Right lobe of liver (tissue), 6 donors: Measurements from ENCODE around the gene KRTAP3-1. TPM values are rescaled to one million over a fixed set of nuclear protein-coding genes. Genes with fewer than 3 reads are reported as not detected.

Experiments
- ATAC-seq, 4 donors: fragments of 200-7000 bp; cut with Tn5 transposase; one replicate each; pipeline ENCODE4 v1.9.1; 2020; ENCODE audit warnings: mild to moderate bottlenecking in 4 of 4, moderate library complexity in 4 of 4
- DNase-seq, 3 donors: peaks; one replicate each; pipeline ENCODE4 v3.0.0-alpha.2; 2020
- H3K27ac ChIP-seq, 3 donors: fragments of 200-600 bp; one replicate each; pipeline ENCODE4 v1.8.0; 2022
- H3K27me3 ChIP-seq, 2 donors: fragments of 200-600 bp; one replicate each; pipeline ENCODE4 v1.8.0; 2022
- H3K36me3 ChIP-seq, 4 donors: fragments of 200-600 bp; sonication (generic) in 1 of 4; one replicate each; pipeline versions ENCODE4 v1.5.1 to v1.8.0; 2017 to 2022; ENCODE audit warnings: control low read depth in 1 of 4
- H3K4me1 ChIP-seq, 4 donors: fragments of 200-600 bp; sonication (generic) in 1 of 4; one replicate each; pipeline versions ENCODE4 v1.5.1 to v1.8.0; 2017 to 2022; ENCODE audit warnings: control low read depth in 1 of 4
- H3K4me3 ChIP-seq, 3 donors: fragments of 200-600 bp; one replicate each; pipeline ENCODE4 v1.8.0; 2022
- H3K9me3 ChIP-seq, 4 donors: fragments of 200-600 bp; sonication (generic) in 1 of 4; one replicate each; pipeline versions ENCODE4 v1.5.1 to v1.8.0; 2017 to 2022; ENCODE audit warnings: control low read depth in 1 of 4
- POLR2A ChIP-seq: fragments of 450-650 bp; IDR thresholded peaks from one replicate; pipeline ENCODE4 v1.6.1; 2017; ENCODE audit warnings: antibody characterized with exemption, mild to moderate bottlenecking
- WGBS: methylation state at CpG from one replicate; pipeline ENCODE4 v1.1.6; 2018; ENCODE audit warnings: low coverage, low lambda C conversion rate; ENCODE audit not compliant: insufficient coverage; ENCODE audit errors: missing lambda C conversion rate; 5-methylcytosine and 5-hydroxymethylcytosine counted together
- intact Hi-C, 2 donors: fragments of 100-400 bp; cut with DNase I; formaldehyde crosslinking; loops; one replicate each; pipeline versions ENCODE4 v1.11.2 to v1.14.1; 2022
- total RNA-seq, 6 experiments: library from RNA; depleted of rRNA in 2 of 6; stranded (reverse); fragments of >200 nt in 2 of 6; fragmentation: NEBNext Ultra II Directional in 3 of 6; extraction: Animal tissue kit (Norgen Biotek cat#: 25700) in 3 of 6; gene quantifications; one replicate each; pipeline versions ENCODE4 v1.1.0 to v1.2.4, GENCODE V29; 2016 to 2023
- TF ChIP-seq, protein P1 (sequence below), 4 donors: fragments of 200-600 bp in 3 of 4; fragments of 450-650 bp in 1 of 4; IDR thresholded peaks; one replicate each; pipeline versions ENCODE4 v1.5.1 to v1.8.0; 2016 to 2022; ENCODE audit warnings: antibody characterized with exemption in 4 of 4, mild to moderate bottlenecking in 2 of 4
- donor health status: DM: no; HTN: yes; CAD: no.
- donor health status: DM: no; HTN: no; CAD: no.
- donor health status: DM: no; HTN: no; CAD: no.
- donor health status: DM: no; HTN: yes; CAD: no.
- donor health status: DM: no; HTN: yes; CAD: no.

The KRTAP3-1 gene
- total RNA-seq, 6 experiments from 2014 or later = not detected

DNA sequence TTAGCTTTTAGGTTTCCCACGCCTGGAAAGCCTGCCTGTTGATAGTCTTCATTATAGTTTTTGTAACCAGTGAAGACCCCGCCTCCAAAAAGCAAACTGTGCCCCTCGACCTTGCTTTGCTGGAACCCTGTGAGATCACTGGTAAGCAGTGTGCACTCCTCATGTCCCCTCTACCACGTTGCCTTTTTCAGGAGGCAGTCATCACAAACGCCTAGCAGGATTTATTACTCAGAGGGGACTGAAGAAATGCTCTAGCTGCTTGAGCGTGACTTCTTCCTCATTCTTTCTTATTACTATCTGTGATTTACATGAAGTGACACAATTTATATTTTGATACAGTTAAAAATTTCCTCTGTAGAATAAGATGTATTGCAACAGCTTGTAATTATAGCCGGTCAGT, 6.5 kb upstream of the KRTAP3-1 start:
- H3K27ac ChIP-seq = no peak overlapping the region
- TF ChIP-seq POLR2A = no peak
- TF ChIP-seq, protein P1, sequence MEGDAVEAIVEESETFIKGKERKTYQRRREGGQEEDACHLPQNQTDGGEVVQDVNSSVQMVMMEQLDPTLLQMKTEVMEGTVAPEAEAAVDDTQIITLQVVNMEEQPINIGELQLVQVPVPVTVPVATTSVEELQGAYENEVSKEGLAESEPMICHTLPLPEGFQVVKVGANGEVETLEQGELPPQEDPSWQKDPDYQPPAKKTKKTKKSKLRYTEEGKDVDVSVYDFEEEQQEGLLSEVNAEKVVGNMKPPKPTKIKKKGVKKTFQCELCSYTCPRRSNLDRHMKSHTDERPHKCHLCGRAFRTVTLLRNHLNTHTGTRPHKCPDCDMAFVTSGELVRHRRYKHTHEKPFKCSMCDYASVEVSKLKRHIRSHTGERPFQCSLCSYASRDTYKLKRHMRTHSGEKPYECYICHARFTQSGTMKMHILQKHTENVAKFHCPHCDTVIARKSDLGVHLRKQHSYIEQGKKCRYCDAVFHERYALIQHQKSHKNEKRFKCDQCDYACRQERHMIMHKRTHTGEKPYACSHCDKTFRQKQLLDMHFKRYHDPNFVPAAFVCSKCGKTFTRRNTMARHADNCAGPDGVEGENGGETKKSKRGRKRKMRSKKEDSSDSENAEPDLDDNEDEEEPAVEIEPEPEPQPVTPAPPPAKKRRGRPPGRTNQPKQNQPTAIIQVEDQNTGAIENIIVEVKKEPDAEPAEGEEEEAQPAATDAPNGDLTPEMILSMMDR (IDR thresholded peaks at IDR 0.05) = no peak
- no peak overlapping the region for H3K4me3 ChIP-seq
- no peaks in the 10 kb centered on the region for H3K27me3 ChIP-seq
- ATAC-seq (no peak), DNase-seq (no peak)
- intact Hi-C loops = no loop called here
- WGBS = 52% methylated on average over 7 of the region's 7 CpGs
- no peaks in the 10 kb centered on the region for H3K9me3 ChIP-seq
- no peaks in the 10 kb centered on the region for H3K36me3 ChIP-seq
- H3K4me1 ChIP-seq = no peaks in the 10 kb centered on the region

DNA sequence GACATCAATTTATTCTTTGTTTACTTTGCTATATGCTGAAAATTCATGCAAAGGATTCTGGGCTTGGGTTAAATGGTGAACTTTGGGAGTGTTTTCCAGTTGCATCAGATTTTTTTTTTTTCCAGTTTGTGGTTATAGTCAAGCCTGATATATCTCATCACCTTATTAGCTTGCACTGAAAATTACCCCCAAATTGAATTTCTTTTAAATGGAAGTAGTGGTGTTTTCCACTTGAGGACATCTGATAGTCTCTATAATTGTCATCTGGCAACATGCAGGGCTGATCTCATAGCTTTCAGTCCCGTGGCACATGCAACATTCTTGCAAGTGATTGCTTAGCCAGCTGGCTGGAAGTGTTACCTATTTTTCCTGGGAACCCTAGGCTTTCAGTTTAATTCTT, 4.7 kb upstream of the KRTAP3-1 start:
- Histone ChIP-seq H3K4me3 (no peak overlapping the region), H3K27ac (no peak overlapping the region), H3K36me3 (no peaks in the 10 kb centered on the region), H3K9me3 (no peaks in the 10 kb centered on the region), H3K27me3 (no peaks in the 10 kb centered on the region), H3K4me1 (no peaks in the 10 kb centered on the region)
- intact Hi-C loops = no loop called here
- ATAC-seq (no peak), DNase-seq (no peak)
- 18% methylated on average over 1 of the region's 1 CpG for WGBS
- TF ChIP-seq, protein P1 (IDR thresholded peaks at IDR 0.05) = no peak
- no peak for TF ChIP-seq POLR2A

DNA sequence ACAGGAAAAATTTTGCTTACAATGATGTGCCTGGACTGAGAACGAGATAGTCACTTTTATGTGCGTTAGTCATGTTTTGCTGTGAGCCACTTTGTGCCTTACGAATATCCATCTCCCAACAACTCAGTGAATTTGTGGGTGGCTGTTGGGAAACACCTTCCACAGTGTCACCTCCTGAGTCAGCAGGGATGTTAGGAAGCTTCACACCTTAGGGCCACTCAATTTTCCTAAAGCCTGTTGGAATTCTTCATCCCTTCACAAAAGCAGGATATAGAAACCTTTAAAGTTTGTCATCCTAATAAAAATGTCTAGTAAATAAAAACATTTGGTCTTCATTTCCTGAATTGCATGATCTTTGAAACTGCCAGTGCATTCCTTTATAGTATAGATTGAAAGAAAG, 4.3 kb upstream of the KRTAP3-1 start:
- WGBS = 67% methylated on average over 3 of the region's 3 CpGs
- Histone ChIP-seq H3K27me3 (no peaks in the 10 kb centered on the region), H3K36me3 (no peaks in the 10 kb centered on the region), H3K9me3 (no peaks in the 10 kb centered on the region), H3K27ac (no peak overlapping the region), H3K4me1 (no peaks in the 10 kb centered on the region), H3K4me3 (no peak overlapping the region)
- TF ChIP-seq POLR2A = no peak
- TF ChIP-seq, protein P1 (IDR thresholded peaks at IDR 0.05) = no peak
- ATAC-seq (no peak), DNase-seq (no peak)
- intact Hi-C loops = no loop called here

DNA sequence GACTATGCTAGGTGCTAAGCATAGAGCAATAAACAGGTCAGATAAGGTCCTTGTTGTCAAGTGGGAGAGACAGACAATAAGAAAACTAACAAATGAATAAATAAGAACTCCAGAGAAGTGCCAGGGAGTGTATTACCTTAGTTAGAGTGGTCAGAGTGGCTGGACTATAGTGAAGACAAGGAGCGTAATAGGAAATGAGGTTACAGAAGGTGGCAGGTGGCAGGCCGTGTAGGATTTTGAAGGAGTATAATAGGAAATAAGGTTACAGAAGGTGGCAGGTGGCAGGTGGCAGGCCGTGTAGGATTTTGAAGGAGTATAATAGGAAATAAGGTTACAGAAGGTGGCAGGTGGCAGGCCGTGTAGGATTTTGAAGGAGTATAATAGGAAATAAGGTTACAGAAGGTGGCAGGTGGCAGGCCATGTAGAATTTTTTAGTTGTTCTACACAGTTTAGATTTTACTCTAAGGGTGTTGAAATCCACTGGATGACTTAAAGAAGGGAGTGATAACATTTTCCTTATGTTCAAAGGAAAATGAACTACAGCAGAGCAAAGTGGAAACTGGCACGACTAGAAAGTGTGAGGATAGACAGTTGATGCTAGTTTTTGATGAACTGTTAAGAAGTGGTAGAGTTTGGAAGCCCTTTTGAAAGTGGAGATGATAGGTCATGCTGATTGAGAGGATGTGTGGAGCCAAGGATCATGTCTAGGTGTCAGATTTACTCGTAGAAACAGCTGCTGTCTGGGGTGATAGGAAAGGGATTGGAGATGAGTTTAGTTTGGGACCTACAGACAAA, 3.6 kb upstream of the KRTAP3-1 start:
- WGBS = 67% methylated on average over 6 of the region's 6 CpGs
- no peaks in the 10 kb centered on the region for H3K27me3 ChIP-seq
- DNase-seq = no peak

More for the DNA sequence above, 3.6 kb upstream of the KRTAP3-1 start:
- Histone ChIP-seq H3K4me3 (no peak overlapping the region), H3K36me3 (no peaks in the 10 kb centered on the region), H3K27ac (no peak overlapping the region), H3K4me1 (no peaks in the 10 kb centered on the region), H3K9me3 (no peaks in the 10 kb centered on the region)
- ATAC-seq = no peak
- TF ChIP-seq, protein P1 (IDR thresholded peaks at IDR 0.05) = no peak
- TF ChIP-seq POLR2A = no peak
- intact Hi-C loops = no loop called here
